Subcutaneous abdominal adipose tissue (tissue), 5 donors: ENCODE measurements around the gene BEST3.
"Not testable (repeated sequence)": the region's sequence is repeated elsewhere in the genome, so short reads cannot be mapped to it uniquely, and the experiment has no call there.

ENCODE experiments used
- H3K27ac ChIP-seq: one replicate; pipeline ENCODE4 v1.7.0; 2013; ENCODE audit warnings: low read depth, mild to moderate bottlenecking, inconsistent platforms, low read length, moderate library complexity
- H3K27me3 ChIP-seq, 5 donors: one replicate each; pipeline ENCODE4 v1.7.0; 2013; ENCODE audit warnings: low read length in 5 of 5, inconsistent platforms in 1 of 5; ENCODE audit not compliant: control insufficient read depth in 5 of 5, insufficient read depth in 4 of 5
- H3K36me3 ChIP-seq, 5 donors: one replicate each; pipeline ENCODE4 v1.7.0; 2013; ENCODE audit warnings: low read length in 5 of 5; ENCODE audit not compliant: control insufficient read depth in 5 of 5, insufficient read depth in 5 of 5
- H3K4me1 ChIP-seq, 5 donors: one replicate each; pipeline ENCODE4 v1.7.0; 2013; ENCODE audit warnings: low read length in 5 of 5, mild to moderate bottlenecking in 3 of 5, moderate library complexity in 1 of 5; ENCODE audit not compliant: control insufficient read depth in 5 of 5, insufficient read depth in 5 of 5
- H3K4me3 ChIP-seq, 5 donors: one replicate each; pipeline ENCODE4 v1.7.0; 2013; ENCODE audit warnings: low read length in 5 of 5, low read depth in 1 of 5
- H3K9ac ChIP-seq, 5 donors: one replicate each; pipeline ENCODE4 v1.7.0; 2013; ENCODE audit warnings: low read length in 5 of 5, mild to moderate bottlenecking in 4 of 5, moderate library complexity in 3 of 5
- H3K9me3 ChIP-seq, 5 donors: one replicate each; pipeline ENCODE4 v1.7.0; 2013; ENCODE audit warnings: low read length in 5 of 5; ENCODE audit not compliant: control insufficient read depth in 5 of 5
- donor health status: healthy.
- donor health status: healthy.
- donor health status: healthy.
- donor health status: healthy.
- donor health status: healthy.

Gene BEST3

GRCh38 chr12:69613351-69613750, 85.8 kb downstream of the BEST3 start:
- Histone ChIP-seq H3K27ac (no peak overlapping the region), H3K27me3 (peaks cover 0 to 3% (median 0%) of the 10 kb centered on the region in 5 donors), H3K4me1 (no peaks in the 10 kb centered on the region), H3K36me3 (no peaks in the 10 kb centered on the region), H3K9ac (no peak overlapping the region), H3K9me3 (no peaks in the 10 kb centered on the region), H3K4me3 (no peak overlapping the region)

- H3K4me3 ChIP-seq, result no peak within 1 kb of the TSS
- no peaks in the 10 kb centered on the region for H3K9me3 ChIP-seq
- H3K27ac ChIP-seq, result no peak within 1 kb of the TSS
- H3K27me3 ChIP-seq, result peaks cover 0 to 3% (median 0%) of the 10 kb centered on the region in 5 donors
- H3K4me1 ChIP-seq, result no peaks in the 10 kb centered on the region
- no peak within 1 kb of the TSS for H3K9ac ChIP-seq
- no peaks in the 10 kb centered on the region for H3K36me3 ChIP-seq
Measured at GRCh38 chr12:69610729-69611128, 88.4 kb downstream of the BEST3 start, which contains the start of gene LRRC10. Gene LRRC10 (minus strand): TSS chr12:69610907. CDS start chr12:69610838, 69 bp downstream.

- Histone ChIP-seq H3K36me3 (no peaks in the 10 kb centered on the region), H3K9ac (no peak overlapping the region), H3K4me3 (no peak overlapping the region), H3K4me1 (no peaks in the 10 kb centered on the region), H3K27ac (no peak overlapping the region), H3K9me3 (no peaks in the 10 kb centered on the region), H3K27me3 (peaks cover 0 to 3% (median 0%) of the 10 kb centered on the region in 5 donors)
Measured at GRCh38 chr12:69610126-69610525, 89.0 kb downstream of the BEST3 start.

GRCh38 chr12:69608114-69608513, 91.0 kb downstream of the BEST3 start:
- Histone ChIP-seq H3K36me3 (peaks cover 4 to 5% (median 5%) of the 10 kb centered on the region in 5 donors), H3K4me3 (no peak overlapping the region)

GRCh38 chr12:69604275-69604674, 94.8 kb downstream of the BEST3 start:
- H3K4me1 ChIP-seq, H3K4me3 ChIP-seq, H3K27ac ChIP-seq, H3K27me3 ChIP-seq, H3K9ac ChIP-seq, H3K9me3 ChIP-seq: not testable (repeated sequence)
- H3K36me3 ChIP-seq, result peaks cover 29 to 43% (median 37%) of the 10 kb centered on the region in 5 donors

More at GRCh38 chr12:69608114-69608513, 91.0 kb downstream of the BEST3 start:
- Histone ChIP-seq H3K27me3 (peaks cover 0 to 3% (median 0%) of the 10 kb centered on the region in 5 donors), H3K27ac (no peak overlapping the region), H3K9ac (no peak overlapping the region), H3K4me1 (no peaks in the 10 kb centered on the region), H3K9me3 (no peaks in the 10 kb centered on the region)
